Activated CD4-positive, alpha-beta T cell treated with anti-CD3 and anti-CD28 coated beads, Interleukin-10, Interleukin-2, amounts not matched to agents 100 ng/mL and 50 ng/mL, durations not matched to agents 16 hours and 8 hours (primary cell): ENCODE measurements around the gene LRRK1.
A peak's percentile ranks its signal among the peaks of the same experiment; 100 is the strongest.
"Not testable (repeated sequence)": the region's sequence is repeated elsewhere in the genome, so short reads cannot be mapped to it uniquely, and the experiment has no call there.

Source experiments
- DNase-seq: peaks from one replicate; pipeline ENCODE4 v3.0.0-alpha.2; 2020

Gene LRRK1

DNA sequence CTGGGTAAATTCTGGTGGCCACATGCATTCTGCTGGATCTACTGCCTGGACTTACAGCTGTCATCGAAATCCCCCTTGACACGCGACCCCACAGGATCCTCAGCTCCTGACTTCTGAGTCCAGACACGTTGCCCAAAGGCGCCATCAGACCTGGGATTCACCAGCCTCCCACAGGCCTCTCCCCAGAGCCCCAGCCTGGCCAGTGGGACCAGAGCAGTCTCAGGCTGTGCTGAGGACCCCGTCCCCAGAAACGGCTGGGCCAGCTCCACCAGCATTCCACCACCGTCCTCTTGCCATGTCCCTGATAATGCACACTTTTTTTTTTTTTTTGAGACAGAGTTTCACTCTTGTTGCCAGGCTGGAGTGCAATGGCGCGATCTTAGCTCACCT is 166.1 kb downstream of the LRRK1 start:
- no peak for DNase-seq

DNA sequence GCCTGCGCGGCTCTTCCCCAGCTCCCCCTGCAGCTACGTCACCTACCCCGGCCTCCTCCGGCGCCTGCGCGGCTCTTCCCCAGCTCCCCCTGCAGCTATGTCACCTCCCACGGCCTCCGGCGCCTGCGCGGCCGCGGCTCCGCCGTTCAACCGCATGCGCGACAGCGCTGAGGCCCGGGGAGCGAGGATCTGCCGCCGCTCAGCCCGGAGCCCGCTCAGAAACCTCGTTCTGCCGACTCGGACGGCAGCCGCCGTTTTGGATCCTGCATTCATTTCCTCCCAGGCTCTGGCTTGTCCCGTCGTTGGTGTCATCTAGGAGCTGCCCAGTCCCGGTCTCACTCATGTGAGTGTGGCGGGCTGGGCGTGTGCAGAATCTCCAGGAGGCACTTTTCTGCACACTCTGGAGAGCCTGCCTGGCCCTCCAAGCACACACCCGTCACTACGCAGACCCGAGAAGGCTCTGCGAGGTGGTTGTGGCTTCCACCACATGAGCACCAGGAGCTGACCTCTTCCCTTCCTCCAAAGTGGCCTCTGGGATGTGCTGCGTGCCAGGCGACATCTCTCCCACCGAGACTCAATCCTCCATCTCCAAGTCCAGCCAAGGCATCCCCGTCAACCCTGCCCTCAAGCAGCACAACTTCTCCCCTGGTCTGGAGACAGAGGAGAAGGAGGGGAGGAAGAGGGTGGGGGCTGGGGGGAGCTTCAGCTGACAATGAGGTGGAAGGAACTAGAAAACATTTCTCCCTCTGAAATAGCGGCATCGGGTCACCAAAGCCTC is 167.4 kb downstream of the LRRK1 start:
- no peak for DNase-seq

DNA sequence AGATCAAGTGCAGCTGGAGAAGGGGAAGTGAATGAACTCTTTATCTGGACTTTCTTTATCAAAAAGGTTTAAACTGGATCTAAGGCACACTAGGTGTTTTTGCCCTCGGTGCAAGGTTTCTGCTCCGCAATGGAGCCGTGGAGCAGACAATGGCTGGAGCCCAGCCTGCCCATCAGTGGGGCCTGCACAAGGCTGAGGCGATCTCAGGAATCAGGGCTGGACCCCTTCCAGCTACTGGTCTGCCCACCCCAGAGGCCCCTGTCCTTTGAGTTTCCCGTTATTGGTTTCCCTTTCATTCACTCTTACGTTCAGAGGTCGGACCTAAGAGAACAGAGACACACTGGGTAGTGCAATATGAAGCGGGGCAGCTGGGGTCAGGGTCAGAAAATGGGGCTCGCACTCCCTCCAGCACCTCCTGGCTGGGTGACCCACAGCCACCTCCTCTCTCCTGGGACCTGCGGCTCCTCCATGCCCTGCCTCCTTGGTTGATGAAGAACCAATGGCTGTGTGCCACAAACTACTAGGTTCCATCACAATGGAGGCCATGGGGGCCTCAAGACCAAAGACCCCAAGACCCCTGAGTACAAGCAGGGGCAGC is 168.1 kb downstream of the LRRK1 start:
- DNase-seq, result no peak

DNA sequence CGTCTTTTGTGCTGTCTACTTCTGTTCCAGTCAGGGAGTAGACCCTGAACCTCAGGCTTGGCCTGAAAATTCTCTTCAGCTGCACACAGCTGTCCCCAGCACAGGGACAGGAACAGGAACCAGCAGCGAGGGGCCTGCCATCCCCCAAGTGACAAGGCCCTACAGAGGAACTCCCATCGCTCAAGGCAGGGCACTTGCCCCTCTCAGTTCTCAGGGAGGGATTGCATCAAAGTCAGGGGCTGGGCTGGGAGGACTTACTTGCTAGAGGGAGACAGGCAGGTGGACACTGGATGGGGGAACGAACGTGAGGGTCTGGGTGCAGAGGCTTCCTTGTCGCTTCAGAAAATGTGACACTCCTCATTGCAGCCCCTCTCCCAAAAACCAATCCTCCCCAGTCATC is 169.1 kb downstream of the LRRK1 start:
- no peak for DNase-seq

DNA sequence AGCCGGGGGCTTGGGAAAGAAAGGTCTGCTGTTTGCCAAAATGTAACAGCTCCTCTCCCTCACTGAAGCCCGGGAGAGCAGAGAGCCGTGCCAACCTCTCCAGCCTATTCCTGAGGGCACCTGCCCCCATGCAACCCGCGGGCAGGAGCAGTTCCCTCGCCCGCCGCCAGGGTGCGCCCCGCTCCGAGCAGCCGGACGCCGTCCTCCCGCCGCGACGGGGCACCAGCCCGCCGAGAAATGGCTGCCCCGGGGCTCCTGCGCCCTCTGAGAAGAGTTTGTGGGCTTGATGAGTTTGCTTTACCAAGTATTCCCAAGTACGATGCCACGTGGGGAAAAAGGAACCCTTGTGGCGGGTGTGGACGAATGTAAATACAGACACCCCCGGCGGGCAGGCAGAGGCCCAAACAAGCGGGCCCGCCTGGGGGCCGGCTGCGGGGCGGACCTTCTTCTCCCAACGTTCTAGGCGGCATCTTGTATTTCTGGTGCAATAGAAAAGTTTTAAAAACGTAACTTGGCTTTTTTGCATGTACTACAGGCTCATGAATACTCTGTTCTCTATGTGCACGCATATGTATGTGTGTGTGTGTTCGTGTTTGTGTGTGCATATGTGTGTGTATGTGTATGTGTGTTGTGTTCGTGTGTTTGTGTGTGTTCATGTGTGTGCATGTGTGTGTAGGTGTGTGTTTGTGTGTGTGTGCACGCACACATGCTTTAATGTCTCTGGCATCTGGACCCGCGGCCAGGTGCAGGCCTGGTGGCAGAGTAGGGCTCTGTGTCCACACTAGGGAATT is 169.8 kb downstream of the LRRK1 start:
- peak; percentile 86 for DNase-seq

DNA sequence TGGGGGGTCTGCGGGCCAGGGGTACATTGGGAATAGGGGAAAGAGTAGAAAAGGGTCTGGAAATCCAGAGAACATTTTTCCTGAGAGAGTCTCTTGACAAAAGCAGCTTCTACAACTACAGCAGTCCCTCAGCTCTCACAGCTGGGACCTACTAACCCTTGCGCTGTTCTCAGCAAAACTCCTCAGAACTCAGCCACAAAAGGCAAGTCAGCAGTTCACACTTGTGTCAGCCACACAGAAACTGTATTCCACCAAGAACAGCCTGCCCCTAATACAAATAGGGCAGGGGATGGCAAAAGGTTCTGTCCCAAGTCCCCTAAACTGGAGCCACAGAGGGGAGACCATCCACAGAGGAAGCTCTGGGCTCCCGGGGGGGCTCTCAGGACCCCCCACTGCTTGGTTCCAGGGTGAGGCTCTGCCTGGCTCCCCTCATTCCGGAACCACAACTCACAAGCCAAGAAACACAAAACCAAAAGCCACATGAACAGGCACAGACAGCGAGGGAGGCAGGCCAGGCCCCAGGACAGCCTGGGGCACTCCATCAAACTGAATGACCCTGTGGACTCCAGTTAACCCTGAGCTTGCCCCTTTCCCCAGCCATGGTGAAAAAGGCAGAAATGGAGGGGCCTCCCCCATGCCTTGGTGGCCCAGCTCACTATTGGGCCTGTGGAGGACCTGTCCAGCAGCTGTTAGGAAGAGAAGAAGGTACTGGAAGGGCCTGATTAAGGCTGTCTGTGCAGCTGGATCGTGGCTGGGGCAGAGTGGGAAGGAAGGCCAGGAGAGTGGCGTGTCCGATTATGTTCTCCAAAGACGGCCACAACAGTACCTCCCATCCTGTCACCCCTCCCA is 170.6 kb downstream of the LRRK1 start:
- peak; percentile 35 for DNase-seq

DNA sequence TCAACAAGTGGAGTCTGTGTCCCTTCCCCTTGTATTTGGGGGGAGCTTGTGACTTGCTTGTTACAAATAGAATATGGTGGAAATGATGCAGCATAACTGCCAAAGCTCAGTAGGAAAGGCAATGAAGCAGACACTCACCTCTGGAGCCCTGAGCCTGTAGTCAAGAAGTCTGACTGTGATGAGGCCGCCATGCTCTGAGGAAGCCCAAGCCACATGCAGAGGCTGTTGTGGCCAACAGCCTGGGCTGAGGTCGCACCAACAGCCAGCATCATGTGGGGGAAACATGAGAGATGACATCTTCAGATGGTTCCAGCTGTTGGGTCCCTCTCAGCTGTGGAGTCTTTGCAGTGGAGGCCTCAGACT is 171.3 kb downstream of the LRRK1 start:
- peak; percentile 14 for DNase-seq

DNA sequence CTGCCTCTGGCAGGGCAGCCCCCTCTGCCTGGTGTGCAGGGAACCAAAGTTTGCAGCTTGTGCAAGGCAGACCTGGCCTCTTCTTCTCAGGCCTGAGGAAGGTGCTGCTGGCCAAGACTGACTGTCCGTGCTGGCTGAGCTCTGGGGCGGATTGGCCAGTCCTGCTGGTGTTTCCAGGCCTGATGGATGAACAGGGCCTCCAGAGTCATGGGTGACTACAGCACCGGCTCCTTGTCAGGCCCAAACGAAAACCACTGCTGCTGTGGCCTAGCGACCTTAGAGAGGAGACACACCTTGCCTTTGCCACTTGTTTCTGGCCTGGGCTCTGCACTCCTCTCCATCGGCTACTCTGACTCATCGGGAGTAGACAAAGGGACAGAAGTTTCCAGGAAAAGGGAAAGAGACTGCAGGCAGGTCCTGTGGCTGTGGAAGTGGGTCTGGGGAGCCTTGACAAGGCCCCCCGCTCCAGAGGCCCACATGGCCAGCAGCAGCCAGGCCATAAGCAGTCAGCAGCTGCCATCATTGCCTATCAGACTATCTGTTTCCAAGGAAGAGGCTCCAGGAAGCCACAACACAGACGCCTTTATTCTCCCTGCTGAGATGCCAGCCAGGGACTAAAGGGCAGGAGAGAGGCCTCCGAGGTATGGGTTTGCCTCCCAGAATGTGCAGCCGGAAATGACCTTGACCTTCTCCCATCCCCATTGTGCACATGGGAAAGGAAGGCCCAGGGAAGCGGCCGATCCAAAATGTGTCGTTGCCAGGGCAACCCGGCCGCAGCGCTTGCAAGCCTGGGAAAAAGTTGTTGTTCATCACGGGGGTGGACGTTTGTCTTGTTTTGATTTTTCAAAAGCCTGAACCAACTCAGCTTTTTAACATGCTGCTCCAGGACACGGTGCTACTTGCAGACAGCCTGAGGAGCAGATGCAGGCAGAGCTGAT is 172.2 kb downstream of the LRRK1 start:
- no peak for DNase-seq

DNA sequence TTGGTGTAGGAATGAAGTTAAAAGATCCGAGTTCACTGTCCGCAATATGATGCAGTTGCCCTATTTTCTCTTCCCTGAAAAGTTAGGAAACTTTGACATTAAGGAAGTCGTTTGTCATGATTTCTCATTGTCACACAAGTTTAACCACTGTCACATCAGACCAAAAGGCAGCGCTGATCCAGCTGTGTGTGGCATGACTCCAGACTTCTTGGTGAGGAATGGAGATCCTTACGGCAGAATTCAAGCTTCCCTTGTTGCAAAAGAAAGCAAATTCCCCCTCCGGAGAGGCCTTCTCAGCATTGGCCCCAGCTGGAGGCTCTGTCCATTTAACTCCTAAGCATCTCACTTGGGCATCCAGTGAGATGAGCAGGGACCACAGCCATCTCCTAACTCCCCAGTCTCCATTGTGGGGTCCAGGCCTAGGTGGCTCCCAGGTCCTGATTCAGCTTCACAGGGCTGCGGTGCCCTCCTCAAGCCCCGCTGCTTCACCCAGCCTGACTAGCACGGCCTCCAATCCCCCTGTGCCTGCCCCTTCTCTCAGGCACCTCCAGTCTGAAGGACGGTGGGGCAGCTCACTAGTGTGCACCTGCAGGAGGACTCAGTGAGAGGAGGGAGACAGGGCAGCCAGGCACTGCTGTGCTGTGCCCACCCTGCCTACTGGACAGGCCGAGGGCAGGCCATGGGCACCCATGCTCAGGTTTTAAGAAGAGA is 173.2 kb downstream of the LRRK1 start:
- DNase-seq, result no peak

DNA sequence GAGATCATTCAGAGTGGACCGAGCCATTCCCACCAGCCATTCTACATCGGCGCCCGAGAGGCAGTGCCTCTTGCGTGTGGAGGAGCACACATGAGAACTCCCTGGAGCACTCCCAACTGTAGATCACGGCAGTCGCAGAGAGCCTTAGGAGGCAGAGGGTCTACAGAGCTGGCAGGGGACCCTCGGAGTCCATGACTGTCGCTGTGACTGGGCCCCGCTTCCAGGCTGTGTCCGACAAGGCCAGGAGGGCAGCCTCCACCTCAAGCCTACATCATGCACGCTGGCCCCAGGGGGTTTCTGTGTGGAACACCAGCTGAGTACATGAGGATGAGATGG is 173.7 kb downstream of the LRRK1 start:
- no peak for DNase-seq

DNA sequence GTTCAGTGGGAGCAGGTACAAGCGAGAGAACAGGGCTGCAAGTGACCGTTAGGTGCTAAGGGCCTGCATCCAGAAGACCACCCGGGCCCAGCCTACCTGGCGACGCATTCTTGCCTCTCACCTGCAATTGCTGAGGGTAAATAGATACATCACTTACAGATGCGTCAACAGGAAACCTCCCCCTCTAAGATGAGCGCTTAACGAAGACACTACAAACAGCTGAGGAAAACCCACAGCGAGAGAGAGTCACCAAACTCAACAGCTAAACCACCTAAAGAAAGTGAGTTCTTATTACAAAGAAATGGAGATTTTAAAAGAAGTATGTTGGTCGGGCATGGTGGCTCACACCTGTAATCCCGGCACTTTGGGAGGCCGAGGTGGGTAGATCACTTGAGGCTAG is 174.8 kb downstream of the LRRK1 start:
- peak; percentile 19 for DNase-seq

DNA sequence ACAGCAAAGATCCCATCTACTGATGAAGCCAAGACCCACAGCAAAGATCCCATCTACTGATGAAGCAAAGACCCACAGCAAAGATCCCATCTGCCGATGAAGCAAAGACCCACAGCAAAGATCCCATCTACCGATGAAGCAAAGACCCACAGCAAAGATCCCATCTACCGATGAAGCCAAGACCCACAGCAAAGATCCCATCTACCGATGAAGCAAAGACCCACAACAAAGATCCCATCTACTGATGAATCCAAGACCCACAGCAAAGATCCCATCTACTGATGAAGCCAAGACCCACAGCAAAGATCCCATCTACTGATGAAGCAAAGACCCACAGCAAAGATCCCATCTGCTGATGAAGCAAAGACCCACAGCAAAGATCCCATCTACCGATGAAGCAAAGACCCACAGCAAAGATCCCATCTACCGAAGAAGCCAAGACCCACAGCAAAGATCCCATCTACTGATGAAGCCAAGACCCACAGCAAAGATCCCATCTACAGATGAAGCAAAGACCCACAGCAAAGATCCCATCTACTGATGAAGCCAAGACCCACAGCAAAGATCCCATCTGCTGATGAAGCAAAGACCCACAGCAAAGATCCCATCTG is 176.7 kb downstream of the LRRK1 start:
- DNase-seq, result not testable (repeated sequence)

DNA sequence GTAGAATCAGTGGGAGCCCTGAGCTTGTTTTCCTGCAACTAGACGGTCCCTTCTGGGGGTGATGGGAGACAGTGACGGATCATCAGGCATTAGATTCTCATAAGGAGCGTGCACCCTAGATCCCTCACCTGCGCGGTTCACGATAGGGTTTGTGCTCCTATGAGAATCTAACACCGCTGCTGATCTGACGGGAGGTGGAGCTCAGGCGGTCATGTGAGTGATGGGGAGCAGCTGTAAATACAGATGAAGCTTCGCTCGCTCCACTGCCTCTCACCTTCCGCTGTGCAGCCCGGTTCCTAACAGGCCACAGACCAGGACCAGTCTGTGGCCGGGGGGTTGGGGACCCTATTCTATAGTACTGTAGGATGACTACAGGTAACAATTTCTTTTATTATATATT is 178.0 kb downstream of the LRRK1 start:
- no peak for DNase-seq

DNA sequence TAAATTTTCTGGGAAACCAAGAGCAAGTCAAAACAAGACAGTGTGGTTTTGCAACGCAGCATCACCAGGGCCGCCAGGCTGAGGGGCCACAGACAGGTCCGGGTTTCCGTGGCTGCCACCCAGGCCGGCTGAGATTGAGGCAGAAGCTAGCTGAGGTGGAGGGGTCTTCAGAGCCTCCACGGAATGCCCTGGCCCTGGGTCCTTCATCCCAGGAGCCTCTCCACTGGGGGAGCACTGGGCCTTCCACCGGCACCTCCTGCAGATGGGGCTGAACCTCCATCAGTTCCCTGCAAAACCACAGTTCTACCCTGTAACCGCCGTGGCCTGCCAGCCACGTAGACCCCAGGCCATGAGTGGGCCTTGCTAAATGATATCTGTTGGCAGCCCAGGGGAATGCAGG is 180.0 kb downstream of the LRRK1 start:
- DNase-seq, result peak; percentile 76

DNA sequence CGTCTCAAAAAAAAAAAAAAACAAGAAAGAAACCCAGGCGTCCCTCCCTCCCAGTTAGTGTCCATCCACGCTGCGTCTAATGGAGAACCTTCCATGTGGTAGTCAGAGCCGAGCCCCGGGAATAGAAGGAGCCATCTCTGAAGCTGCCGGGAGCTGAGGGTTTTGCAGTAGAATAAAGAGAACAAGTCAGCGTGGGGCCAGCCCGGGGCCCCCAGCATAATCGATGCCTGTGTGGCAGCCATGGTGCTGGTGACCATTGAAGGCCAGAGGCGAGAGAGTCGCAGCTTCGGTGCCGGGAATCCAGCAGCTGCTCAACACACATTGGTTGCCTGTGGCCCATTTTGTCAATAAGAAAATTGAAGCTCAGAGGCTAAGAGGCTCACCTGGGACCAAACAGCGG is 181.0 kb downstream of the LRRK1 start:
- DNase-seq, result no peak

DNA sequence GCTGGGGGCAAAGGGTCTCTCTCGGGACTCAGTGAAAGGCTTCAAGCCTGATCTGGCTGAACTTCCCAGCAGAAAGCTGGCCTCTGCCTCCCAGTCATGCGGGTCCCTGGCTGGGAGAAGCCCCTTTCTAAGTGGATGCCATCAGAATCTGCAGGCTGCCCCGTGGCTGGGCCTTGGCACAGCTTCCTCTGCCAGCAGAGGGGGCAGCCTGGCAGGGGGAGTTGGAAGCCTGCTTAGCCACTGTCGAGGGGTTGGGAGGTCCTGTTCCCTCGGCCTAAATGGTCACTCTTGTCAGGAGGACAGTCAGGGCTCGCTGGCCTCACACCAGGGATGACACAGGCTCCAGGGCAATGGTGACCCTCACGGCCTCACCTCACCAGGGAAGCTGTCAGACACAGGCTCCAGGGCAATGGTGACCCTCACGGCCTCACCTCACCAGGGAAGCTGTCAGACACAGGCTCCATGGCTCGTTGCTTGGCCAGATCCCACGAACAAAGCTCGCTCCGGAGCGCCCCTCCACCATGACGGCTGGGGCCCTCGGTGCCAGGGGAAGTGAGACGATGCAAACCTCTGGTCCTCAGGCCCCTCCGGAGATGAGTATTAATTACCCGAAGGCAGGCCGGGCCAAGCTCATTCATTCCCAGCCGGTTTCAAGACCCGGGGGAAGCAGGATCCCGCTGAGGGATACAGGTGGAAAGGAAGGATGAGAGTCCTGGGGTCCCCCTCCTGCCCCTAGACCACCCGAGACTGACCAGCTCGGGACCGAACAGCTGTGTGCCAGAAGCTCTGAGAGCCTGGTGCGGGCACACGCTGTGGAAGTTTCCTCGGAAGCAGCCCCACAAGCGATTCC is 181.7 kb downstream of the LRRK1 start:
- DNase-seq, result no peak

DNA sequence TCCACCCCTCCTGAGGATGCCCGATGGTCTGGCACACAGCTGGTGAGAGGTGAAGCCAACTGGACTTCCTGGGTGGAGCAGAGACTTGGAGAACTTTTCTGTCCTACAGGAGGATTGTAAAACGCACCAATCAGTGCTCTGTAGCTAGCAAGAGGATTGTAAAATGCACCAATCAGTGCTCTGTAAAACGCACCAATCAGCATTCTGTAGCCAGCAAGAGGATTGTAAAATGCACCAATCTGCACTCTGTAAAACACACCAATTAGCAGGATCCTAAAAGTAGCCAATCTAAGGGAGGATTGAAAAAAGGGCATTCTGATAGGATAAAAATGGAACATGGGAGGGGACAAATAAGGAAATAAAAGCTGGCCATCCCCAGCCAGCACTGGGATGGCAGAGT is 182.5 kb downstream of the LRRK1 start:
- no peak for DNase-seq

DNA sequence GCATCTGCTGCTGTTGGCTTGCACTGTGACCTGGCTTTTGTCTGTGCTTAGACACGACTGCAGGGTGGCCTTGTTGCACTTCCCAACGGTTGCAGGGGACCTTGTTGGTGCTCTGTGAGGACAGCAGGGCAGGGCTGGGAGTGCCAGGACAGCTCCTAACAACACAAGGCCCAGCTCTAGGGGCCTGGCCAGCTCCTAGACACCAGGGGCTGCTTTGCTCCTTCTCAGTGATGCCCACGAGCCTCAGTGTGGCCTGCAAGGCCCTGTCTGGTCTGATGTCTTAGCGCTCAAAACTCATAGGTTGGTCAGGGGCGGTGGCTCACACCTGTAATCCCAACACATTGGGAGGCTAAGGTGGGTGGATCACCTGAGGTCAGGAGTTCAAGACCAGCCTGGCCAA is 183.6 kb downstream of the LRRK1 start:
- DNase-seq, result no peak

DNA sequence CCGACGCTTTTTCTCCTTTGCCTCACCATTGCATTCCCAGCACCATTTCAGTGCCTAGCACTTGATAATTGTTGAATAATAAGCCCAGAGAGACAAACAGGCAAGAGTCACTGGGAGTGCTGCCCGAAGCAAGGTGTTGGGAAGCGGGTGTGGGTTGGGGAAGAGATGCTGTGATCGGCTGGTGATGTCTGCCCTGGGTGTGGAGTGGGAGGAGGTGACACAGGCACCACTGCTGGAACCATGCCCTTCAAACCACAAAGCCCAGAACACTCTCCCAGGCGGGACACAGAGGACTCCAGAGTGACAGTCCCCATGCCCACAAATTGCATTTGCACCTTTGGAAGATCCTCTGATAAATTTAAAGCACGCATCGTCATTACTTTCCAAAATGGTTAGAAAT is 184.4 kb downstream of the LRRK1 start:
- DNase-seq, result no peak

DNA sequence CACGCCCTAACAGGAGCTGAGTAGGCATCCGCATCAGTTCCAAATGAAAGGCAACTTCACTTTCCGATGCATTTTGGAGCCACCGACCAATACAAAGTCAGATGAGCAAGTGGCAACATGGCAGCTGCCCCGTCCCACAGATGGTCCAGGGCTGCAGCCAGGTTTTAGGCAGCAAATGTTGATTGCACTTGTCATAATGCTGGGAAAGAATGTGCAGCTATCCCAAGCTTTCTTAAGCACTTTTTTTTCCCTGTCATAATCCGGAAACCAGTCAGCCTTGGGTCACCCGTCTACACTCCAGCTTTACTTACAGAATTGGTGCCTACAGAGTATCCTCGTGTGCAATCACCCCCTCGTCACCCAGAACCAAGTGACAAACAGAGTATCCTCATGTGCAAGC is 185.0 kb downstream of the LRRK1 start:
- DNase-seq, result no peak
